Retina (tissue), 1 donor: ENCODE data around the gene CEP95.

Source experiments
- DNase-seq: peaks from one replicate; pipeline ENCODE4 v3.0.0-alpha.2; 2016

The CEP95 gene

GRCh38 chr17:64519601-64520000 is 12.8 kb downstream of the CEP95 start:
- no peak for DNase-seq

- DNase-seq, result no peak
Measured at GRCh38 chr17:64520359-64520758, 13.6 kb downstream of the CEP95 start.

GRCh38 chr17:64527914-64528313 is 21.1 kb downstream of the CEP95 start:
- DNase-seq, result no peak

GRCh38 chr17:64529221-64529620 is 22.4 kb downstream of the CEP95 start:
- DNase-seq, result no peak

- DNase-seq, result no peak
Measured at GRCh38 chr17:64531955-64532371, 25.2 kb downstream of the CEP95 start.

GRCh38 chr17:64532409-64532808 is 25.6 kb downstream of the CEP95 start:
- no peak for DNase-seq

- DNase-seq, result no peak
Measured at GRCh38 chr17:64533784-64534183, 27.0 kb downstream of the CEP95 start.

GRCh38 chr17:64534187-64534586 is 27.4 kb downstream of the CEP95 start:
- no peak for DNase-seq

- no peak for DNase-seq
Measured at GRCh38 chr17:64535357-64535756, 28.6 kb downstream of the CEP95 start.

GRCh38 chr17:64536913-64537312 is 30.1 kb downstream of the CEP95 start:
- no peak for DNase-seq

GRCh38 chr17:64537488-64537887 is 30.7 kb downstream of the CEP95 start:
- DNase-seq, result no peak

GRCh38 chr17:64538508-64539130 is 31.8 kb downstream of the CEP95 start:
- DNase-seq, result no peak

GRCh38 chr17:64540118-64540776 is 33.5 kb downstream of the CEP95 start:
- DNase-seq, result no peak

- DNase-seq, result no peak
Measured at GRCh38 chr17:64544742-64545141, 38.0 kb downstream of the CEP95 start.

GRCh38 chr17:64546716-64547115 is 39.9 kb downstream of the CEP95 start:
- peak; percentile 54 for DNase-seq

- DNase-seq, result peak; percentile 23
Measured at GRCh38 chr17:64547319-64547718, 40.5 kb downstream of the CEP95 start.

GRCh38 chr17:64551461-64551860 is 44.7 kb downstream of the CEP95 start:
- no peak for DNase-seq

- DNase-seq, result no peak
Measured at GRCh38 chr17:64554028-64554637, 47.4 kb downstream of the CEP95 start.

- DNase-seq, result no peak
Measured at GRCh38 chr17:64555281-64555680, 48.5 kb downstream of the CEP95 start.

GRCh38 chr17:64564098-64564497 is 57.3 kb downstream of the CEP95 start:
- DNase-seq, result no peak

GRCh38 chr17:64565563-64565962 is 58.8 kb downstream of the CEP95 start:
- no peak for DNase-seq

GRCh38 chr17:64571746-64572145 is 65.0 kb downstream of the CEP95 start:
- no peak for DNase-seq

- no peak for DNase-seq
Measured at GRCh38 chr17:64572682-64573154, 65.9 kb downstream of the CEP95 start.

GRCh38 chr17:64573214-64573613 is 66.4 kb downstream of the CEP95 start:
- DNase-seq, result no peak
